Trophoblast cell (in vitro differentiated cells and primary cell): ENCODE measurements around the gene FAM168A.

ENCODE experiments used
- DNase-seq, 2 donors: peaks; one replicate each; pipeline ENCODE4 v3.0.0-alpha.2; 2016
- H2AFZ ChIP-seq: 2 replicates; pipeline ENCODE4 v1.6.1; 2013; ENCODE audit warnings: low read length, moderate library complexity, mild to moderate bottlenecking; ENCODE audit not compliant: insufficient read depth, poor library complexity
- H2AK5ac ChIP-seq: 2 replicates; pipeline ENCODE4 v1.6.1; 2013; ENCODE audit warnings: mild to moderate bottlenecking, low read length
- H2BK120ac ChIP-seq: 2 replicates; pipeline ENCODE4 v1.6.1; 2013; ENCODE audit warnings: low read length, mild to moderate bottlenecking, moderate library complexity; ENCODE audit not compliant: insufficient read depth, poor library complexity
- H2BK12ac ChIP-seq: 2 replicates; pipeline ENCODE4 v1.6.1; 2013; ENCODE audit warnings: mild to moderate bottlenecking, low read length, moderate library complexity
- H2BK5ac ChIP-seq: 2 replicates; pipeline ENCODE4 v1.6.1; 2013; ENCODE audit warnings: low read length, low read depth, moderate library complexity, mild to moderate bottlenecking; ENCODE audit not compliant: poor library complexity
- H3K14ac ChIP-seq: 2 replicates; pipeline ENCODE4 v1.6.1; 2013; ENCODE audit warnings: mild to moderate bottlenecking, low read length
- H3K18ac ChIP-seq: 2 replicates; pipeline ENCODE4 v1.6.1; 2013; ENCODE audit warnings: mild to moderate bottlenecking, low read length
- H3K23ac ChIP-seq: 2 replicates; pipeline ENCODE4 v1.6.1; 2013; ENCODE audit warnings: low read length
- H3K27ac ChIP-seq: 2 replicates; pipeline ENCODE4 v1.5.1; 2013; ENCODE audit warnings: low read depth, mild to moderate bottlenecking, inconsistent platforms, low read length, moderate library complexity
- H3K27me3 ChIP-seq: 2 replicates; pipeline ENCODE4 v1.6.1; 2013; ENCODE audit warnings: inconsistent platforms, mild to moderate bottlenecking, low read length, moderate library complexity; ENCODE audit not compliant: insufficient read depth
- H3K36me3 ChIP-seq, 2 experiments: 1 replicate in 1 of 2; 2 replicates in 1 of 2; pipeline ENCODE4 v1.6.1; 2013; ENCODE audit warnings: low read length in 2 of 2, mild to moderate bottlenecking in 2 of 2, moderate library complexity in 1 of 2; ENCODE audit not compliant: insufficient read depth in 2 of 2, control insufficient read depth in 1 of 2
- H3K4ac ChIP-seq: 2 replicates; pipeline ENCODE4 v1.6.1; 2013; ENCODE audit warnings: low read depth, mild to moderate bottlenecking, low read length, moderate library complexity
- H3K4me1 ChIP-seq, 2 experiments: 1 replicate in 1 of 2; 2 replicates in 1 of 2; pipeline ENCODE4 v1.6.1; 2013; ENCODE audit warnings: low read length in 2 of 2, mild to moderate bottlenecking in 2 of 2, moderate library complexity in 1 of 2; ENCODE audit not compliant: insufficient read depth in 2 of 2, control insufficient read depth in 1 of 2
- H3K4me2 ChIP-seq: 2 replicates; pipeline ENCODE4 v1.6.1; 2013; ENCODE audit warnings: inconsistent platforms, mild to moderate bottlenecking, low read length, moderate library complexity
- H3K4me3 ChIP-seq: 2 replicates; pipeline ENCODE4 v1.5.1; 2013; ENCODE audit warnings: mild to moderate bottlenecking, low read depth, low read length, inconsistent platforms
- H3K79me1 ChIP-seq: one replicate; pipeline ENCODE4 v1.6.1; 2013; ENCODE audit warnings: low read length
- H3K79me2 ChIP-seq: 2 replicates; pipeline ENCODE4 v1.6.1; 2013; ENCODE audit warnings: low read length, mild to moderate bottlenecking; ENCODE audit not compliant: control insufficient read depth, insufficient read depth, poor library complexity
- H3K9ac ChIP-seq: 2 replicates; pipeline ENCODE4 v1.6.1; 2013; ENCODE audit warnings: mild to moderate bottlenecking, low read length
- H3K9me3 ChIP-seq: 2 replicates; pipeline ENCODE4 v1.6.1; 2013; ENCODE audit warnings: low read depth, mild to moderate bottlenecking, control low read depth, inconsistent platforms, low read length; ENCODE audit not compliant: insufficient read depth
- H4K12ac ChIP-seq: 2 replicates; pipeline ENCODE4 v1.6.1; 2013; ENCODE audit warnings: low read depth, mild to moderate bottlenecking, low read length, moderate library complexity
- H4K8ac ChIP-seq: 2 replicates; pipeline ENCODE4 v1.6.1; 2013; ENCODE audit warnings: low read depth, mild to moderate bottlenecking, low read length, moderate library complexity
- H4K91ac ChIP-seq: one replicate; pipeline ENCODE4 v1.6.1; 2013; ENCODE audit warnings: low read depth, mild to moderate bottlenecking, low read length, moderate library complexity
- WGBS: extraction: QIAGEN DNeasy Blood & Tissue Kit; methylation state at CpG from one replicate; pipeline ENCODE4 v1.1.7; 2013; ENCODE audit warnings: missing lambda C conversion rate; ENCODE audit not compliant: insufficient read length, insufficient coverage; ENCODE audit errors: extremely low coverage; 5-methylcytosine and 5-hydroxymethylcytosine counted together

The FAM168A gene

GRCh38 chr11:73390601-73391565 is 207.0 kb downstream of the FAM168A start:
- Histone ChIP-seq H3K18ac (no peak overlapping the region), H3K79me1 (no peaks in the 10 kb centered on the region), H2BK12ac (no peak overlapping the region), H4K91ac (no peak overlapping the region), H3K4me1 (peaks cover 2 to 6% of the 10 kb centered on the region in 2 experiments), H3K4me3 (no peak overlapping the region), H3K4me2 (no peak overlapping the region), H3K9ac (no peak overlapping the region), H2AK5ac (no peak overlapping the region), H3K27me3 (no peaks in the 10 kb centered on the region), H3K27ac (no peak overlapping the region), H3K23ac (no peak overlapping the region), H2AFZ (no peak overlapping the region), H3K14ac (no peak overlapping the region), H3K36me3 (peaks cover 26 to 33% of the 10 kb centered on the region in 2 experiments), H2BK120ac (no peak overlapping the region), H3K79me2 (no peaks in the 10 kb centered on the region), H4K8ac (no peak overlapping the region), H3K9me3 (peaks cover 4% of the 10 kb centered on the region), H2BK5ac (no peak overlapping the region), H4K12ac (no peak overlapping the region), H3K4ac (no peak overlapping the region)
- DNase-seq = no peak
- no CpG with 5 or more reads among the region's 12 CpGs for WGBS

- no peak overlapping the region for H2AFZ ChIP-seq
- H2BK120ac ChIP-seq = no peak overlapping the region
- no peak overlapping the region for H3K4ac ChIP-seq
- no peak overlapping the region for H3K9ac ChIP-seq
- H3K27ac ChIP-seq = no peak overlapping the region
- peaks cover 2 to 6% of the 10 kb centered on the region in 2 experiments for H3K4me1 ChIP-seq
- H3K23ac ChIP-seq = no peak overlapping the region
- H4K8ac ChIP-seq = no peak overlapping the region
- no peaks in the 10 kb centered on the region for H3K27me3 ChIP-seq
- WGBS = no CpG with 5 or more reads among the region's 7 CpGs
- H3K79me2 ChIP-seq = no peaks in the 10 kb centered on the region
- no peak overlapping the region for H4K12ac ChIP-seq
- H3K36me3 ChIP-seq = peaks cover 19 to 24% of the 10 kb centered on the region in 2 experiments
- H2BK12ac ChIP-seq = no peak overlapping the region
- no peak overlapping the region for H3K4me3 ChIP-seq
- H3K14ac ChIP-seq = no peak overlapping the region
- no peaks in the 10 kb centered on the region for H3K79me1 ChIP-seq
- no peak overlapping the region for H3K4me2 ChIP-seq
- peaks cover 4% of the 10 kb centered on the region for H3K9me3 ChIP-seq
- H3K18ac ChIP-seq = no peak overlapping the region
- no peak overlapping the region for H2BK5ac ChIP-seq
- no peak for DNase-seq
- no peak overlapping the region for H4K91ac ChIP-seq
- no peak overlapping the region for H2AK5ac ChIP-seq
Observed at GRCh38 chr11:73389916-73390315, 208.0 kb downstream of the FAM168A start.

- Histone ChIP-seq H3K9ac (no peak overlapping the region), H3K18ac (no peak overlapping the region), H2BK5ac (no peak overlapping the region), H4K12ac (no peak overlapping the region), H3K36me3 (peaks cover 14 to 16% of the 10 kb centered on the region in 2 experiments), H3K4me3 (no peak overlapping the region), H4K8ac (no peak overlapping the region), H2AFZ (no peak overlapping the region), H3K4me2 (no peak overlapping the region), H3K14ac (no peak overlapping the region), H3K27ac (no peak overlapping the region), H3K79me1 (no peaks in the 10 kb centered on the region), H2AK5ac (no peak overlapping the region), H3K27me3 (no peaks in the 10 kb centered on the region), H2BK120ac (no peak overlapping the region), H3K79me2 (no peaks in the 10 kb centered on the region), H3K9me3 (peaks cover 4% of the 10 kb centered on the region), H2BK12ac (no peak overlapping the region), H3K4ac (no peak overlapping the region), H3K23ac (no peak overlapping the region), H4K91ac (no peak overlapping the region), H3K4me1 (peaks cover 2 to 6% of the 10 kb centered on the region in 2 experiments)
- no CpG with 5 or more reads among the region's 6 CpGs for WGBS
- DNase-seq = no peak
Observed at GRCh38 chr11:73389134-73389525, 208.8 kb downstream of the FAM168A start.

- WGBS = no CpG with 5 or more reads among the region's 23 CpGs
- H3K18ac ChIP-seq = no peak overlapping the region
- no peak overlapping the region for H3K9ac ChIP-seq
- H3K9me3 ChIP-seq = peaks cover 3% of the 10 kb centered on the region
- H4K91ac ChIP-seq = no peak overlapping the region
- H2AFZ ChIP-seq = no peak overlapping the region
- no peak overlapping the region for H4K8ac ChIP-seq
- H3K79me2 ChIP-seq = no peaks in the 10 kb centered on the region
- no peak overlapping the region for H2BK5ac ChIP-seq
- no peak overlapping the region for H3K14ac ChIP-seq
- no peak overlapping the region for H3K23ac ChIP-seq
- no peak overlapping the region for H2BK12ac ChIP-seq
- no peak overlapping the region for H3K4me2 ChIP-seq
- no peak overlapping the region for H3K4me3 ChIP-seq
- no peak overlapping the region for H3K27ac ChIP-seq
- H3K36me3 ChIP-seq = peaks cover 10 to 12% of the 10 kb centered on the region in 2 experiments
- H3K79me1 ChIP-seq = no peaks in the 10 kb centered on the region
- no peak overlapping the region for H2BK120ac ChIP-seq
- peaks cover 4 to 6% of the 10 kb centered on the region in 2 experiments for H3K4me1 ChIP-seq
- DNase-seq = no peak
- no peak overlapping the region for H4K12ac ChIP-seq
- H3K27me3 ChIP-seq = no peaks in the 10 kb centered on the region
- no peak overlapping the region for H3K4ac ChIP-seq
- H2AK5ac ChIP-seq = no peak overlapping the region
Observed at GRCh38 chr11:73388265-73389133, 209.4 kb downstream of the FAM168A start.
